GM18519 (cell line): Measurements from ENCODE around the gene NBDY.

Experiments
- ATAC-seq: cut with Tn5 transposase; IDR thresholded peaks from one replicate; pipeline ENCODE4 v1.9.1; 2021; ENCODE audit warnings: mild to moderate bottlenecking, moderate library complexity; ENCODE audit not compliant: unreplicated experiment, low FRiP score

Gene NBDY

DNA sequence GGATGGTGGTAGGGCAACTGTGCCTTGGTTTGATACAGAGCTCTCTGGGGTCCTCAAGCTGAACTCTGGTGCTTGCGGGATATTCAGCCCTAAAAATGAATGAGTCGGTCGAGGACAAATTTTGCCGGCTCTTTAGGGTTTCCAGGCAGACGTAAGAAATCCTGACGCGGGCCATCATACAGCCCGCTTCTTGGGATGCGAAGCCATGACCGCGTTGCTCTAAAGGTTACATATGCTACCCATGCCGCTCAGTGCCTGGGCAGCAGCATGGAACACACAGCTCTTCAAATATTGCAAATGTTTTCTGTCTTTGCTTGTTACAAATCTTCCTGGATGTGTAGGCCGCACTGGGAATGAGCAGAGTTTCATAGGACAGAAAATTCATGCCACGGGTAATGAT, 55.6 kb downstream of the NBDY start:
- no peak for ATAC-seq

DNA sequence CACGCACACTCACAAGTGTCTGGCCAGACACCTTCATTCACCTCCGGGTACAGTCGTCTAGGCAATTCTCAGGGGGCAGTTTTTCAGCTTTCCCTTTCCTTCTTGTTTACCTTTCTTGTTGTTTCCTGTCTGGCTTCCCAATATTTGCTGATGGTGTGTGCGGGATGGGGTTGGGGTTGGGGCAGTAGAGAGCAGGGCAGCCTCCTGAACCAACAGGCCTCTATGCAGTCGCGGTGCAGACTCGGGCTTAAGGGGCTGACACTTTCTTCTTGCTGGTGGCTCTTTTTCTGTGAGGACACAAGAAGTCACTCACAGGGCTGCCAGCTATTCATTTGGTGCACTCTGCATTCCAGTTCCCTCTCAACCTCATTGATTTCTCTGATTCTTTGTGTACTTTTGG, 56.4 kb downstream of the NBDY start:
- no peak for ATAC-seq

DNA sequence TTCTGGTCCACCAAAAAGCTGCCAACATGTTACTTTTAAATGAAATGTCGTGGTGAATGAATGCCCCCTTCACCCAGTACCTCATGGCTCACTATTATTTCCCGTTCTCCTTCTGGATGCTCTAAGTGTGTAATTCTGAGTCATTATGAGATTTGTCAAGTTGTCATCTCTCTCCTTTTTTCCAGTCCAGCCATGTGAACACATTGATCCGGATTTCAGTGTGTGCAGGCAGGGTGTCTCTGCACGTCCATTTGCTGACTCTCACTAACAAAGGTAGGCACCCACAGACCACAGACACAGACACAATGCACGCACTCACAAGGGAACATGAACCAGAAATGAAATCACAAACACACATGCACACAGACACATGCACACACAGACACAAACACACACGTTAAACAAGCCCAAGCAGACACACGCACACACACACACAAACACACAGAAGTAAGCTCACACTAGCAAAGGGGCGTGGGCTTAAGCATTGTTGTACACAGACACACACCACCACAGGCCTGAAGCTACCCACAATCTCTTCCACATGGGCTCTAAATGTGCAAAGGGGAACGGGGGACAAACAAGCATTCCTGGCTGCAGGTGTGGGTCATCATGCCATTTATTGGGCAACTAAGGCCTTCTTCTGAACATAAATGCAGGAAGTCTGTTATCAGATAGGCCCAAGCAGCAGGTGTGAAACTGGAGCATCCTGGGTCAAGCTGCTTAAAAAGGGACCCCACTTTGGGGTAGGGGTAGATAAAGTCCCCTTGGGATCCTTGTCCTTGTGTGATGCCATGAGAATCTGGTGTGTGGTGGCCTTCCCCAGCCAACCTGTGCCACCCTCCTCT, 58.1 kb downstream of the NBDY start:
- no peak for ATAC-seq

GRCh38 chrX:56787734-56788152, 58.7 kb downstream of the NBDY start:
- ATAC-seq = no peak

DNA sequence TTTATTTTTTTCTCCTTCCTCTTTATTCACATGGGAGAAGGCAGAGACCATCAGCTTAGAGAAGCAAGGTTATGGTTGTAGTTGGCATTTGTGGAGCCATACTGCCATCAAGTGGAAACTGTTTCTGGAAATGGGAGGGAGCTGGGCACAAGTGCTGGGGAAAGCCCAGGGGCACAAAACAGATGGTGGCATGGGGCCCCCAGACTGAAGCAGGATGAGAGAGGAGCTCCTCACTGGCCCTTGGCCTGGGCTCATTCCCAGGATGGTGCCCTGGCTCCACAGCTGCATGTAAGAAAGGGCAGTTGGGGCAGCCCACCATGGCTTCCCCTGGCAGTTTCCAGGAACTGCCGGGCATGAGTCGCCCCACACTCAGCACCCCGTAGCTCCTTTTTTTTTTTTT, 59.2 kb downstream of the NBDY start:
- ATAC-seq = no peak

DNA sequence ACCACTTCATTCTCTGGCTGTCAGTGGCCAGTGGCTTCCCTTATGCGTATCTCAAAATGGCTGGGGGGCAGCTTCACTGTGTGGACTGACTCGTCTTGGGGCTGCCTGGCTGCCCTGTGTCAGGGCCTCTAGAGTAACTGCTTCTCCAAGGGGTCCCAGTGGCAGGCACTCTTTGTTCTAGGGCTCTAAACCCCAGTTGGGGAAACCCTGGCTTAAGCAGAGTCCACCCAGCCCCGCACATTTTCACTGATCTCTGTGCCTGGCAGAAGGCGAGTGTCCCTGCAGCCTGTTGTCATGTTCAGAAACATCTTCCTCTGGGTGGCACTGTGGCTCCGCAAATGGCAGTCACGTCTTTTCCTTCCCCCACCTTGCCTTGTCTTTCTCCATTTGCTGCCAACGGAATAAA, 59.7 kb downstream of the NBDY start:
- no peak for ATAC-seq

DNA sequence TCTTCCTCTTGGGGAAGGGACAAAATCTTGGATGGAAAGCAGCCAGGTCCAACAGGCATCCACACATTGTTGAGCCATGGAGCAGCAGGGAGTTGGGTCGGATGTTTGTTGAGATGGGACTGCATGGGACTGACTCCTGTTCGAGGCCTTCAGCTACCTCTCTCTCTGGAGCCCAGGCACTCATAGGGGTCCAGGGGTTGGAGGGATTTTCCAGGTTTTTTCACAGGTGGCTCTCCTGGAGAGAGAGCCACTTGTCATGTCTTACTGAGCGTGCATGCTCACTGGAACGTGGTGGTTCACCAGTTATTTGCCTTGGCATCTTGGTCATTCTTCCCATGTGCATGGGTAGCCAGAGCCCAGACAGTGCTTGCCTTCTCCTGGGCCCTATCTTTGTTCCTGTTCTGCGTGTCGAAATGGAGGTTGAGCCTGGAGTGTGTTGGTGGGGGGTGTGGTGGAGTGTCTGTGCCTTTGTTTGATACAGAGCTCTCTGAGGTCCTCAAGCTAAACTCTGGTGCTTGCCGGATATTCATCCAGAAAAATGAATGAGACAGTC, 60.6 kb downstream of the NBDY start:
- no peak for ATAC-seq

DNA sequence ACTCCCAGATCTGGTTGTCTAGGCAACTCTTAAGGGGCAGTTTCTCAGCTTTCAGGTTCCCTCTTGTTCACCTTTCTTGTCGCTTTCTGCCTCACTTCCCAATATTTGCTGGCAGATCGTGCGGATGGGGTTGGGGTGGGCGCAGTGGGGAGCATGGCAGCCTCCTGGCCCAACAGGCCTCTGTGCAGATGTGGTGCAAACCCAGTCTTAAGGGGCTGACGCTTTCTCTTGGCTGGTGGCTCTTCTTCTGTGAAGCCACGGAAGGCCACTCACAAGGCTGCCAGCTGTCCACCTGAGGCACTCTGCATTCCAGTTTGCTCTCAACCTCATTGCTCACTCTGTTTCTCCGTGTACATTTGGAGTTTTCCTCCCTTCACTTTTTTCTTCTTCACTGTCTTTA, 61.7 kb downstream of the NBDY start:
- no peak for ATAC-seq

GRCh38 chrX:56791456-56791855, 62.4 kb downstream of the NBDY start:
- ATAC-seq = no peak

- ATAC-seq = no peak
These were observed 63.4 kb downstream of the NBDY start for GRCh38 chrX:56792270-56793111.

- no peak for ATAC-seq
These were observed 64.0 kb downstream of the NBDY start for GRCh38 chrX:56793112-56793430.

DNA sequence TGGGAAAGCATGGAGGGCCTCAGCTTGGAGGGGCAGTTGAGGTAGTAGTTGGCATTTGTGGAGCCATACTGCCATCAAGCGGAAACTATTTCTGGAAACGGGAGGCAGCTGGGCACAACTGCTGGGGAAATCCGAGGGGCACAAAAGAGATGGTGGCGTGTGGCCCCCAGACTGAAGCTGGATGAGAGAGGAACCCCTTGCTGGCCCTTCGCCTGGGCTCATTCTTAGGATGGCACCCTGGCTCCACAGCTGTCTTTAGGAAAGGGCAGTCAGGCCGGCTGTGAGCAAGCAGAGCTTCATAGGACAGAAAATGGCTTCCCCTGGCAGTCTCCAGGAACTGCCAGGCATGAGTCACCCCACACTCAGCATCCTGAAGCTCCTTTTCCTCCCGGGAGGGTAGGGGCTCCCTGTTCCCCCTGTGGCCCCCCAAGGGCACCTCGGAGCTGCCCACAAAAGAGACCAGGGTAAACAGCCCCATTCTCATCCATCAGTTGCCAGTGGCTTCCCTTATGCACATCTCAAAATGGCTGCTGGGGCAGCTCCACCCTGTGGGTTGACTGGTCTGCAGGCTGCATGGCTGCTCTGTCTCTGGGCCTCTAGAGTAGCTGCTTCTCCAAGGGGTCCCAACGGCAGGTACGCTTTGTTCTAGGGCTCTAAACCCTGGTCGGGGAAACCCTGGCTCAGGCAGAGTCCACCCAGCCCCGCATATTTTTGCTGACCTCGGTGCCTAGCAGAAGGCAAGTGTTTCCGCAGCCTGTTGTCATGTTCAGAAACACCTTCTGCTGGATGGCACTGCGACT, 64.7 kb downstream of the NBDY start:
- no peak for ATAC-seq

DNA sequence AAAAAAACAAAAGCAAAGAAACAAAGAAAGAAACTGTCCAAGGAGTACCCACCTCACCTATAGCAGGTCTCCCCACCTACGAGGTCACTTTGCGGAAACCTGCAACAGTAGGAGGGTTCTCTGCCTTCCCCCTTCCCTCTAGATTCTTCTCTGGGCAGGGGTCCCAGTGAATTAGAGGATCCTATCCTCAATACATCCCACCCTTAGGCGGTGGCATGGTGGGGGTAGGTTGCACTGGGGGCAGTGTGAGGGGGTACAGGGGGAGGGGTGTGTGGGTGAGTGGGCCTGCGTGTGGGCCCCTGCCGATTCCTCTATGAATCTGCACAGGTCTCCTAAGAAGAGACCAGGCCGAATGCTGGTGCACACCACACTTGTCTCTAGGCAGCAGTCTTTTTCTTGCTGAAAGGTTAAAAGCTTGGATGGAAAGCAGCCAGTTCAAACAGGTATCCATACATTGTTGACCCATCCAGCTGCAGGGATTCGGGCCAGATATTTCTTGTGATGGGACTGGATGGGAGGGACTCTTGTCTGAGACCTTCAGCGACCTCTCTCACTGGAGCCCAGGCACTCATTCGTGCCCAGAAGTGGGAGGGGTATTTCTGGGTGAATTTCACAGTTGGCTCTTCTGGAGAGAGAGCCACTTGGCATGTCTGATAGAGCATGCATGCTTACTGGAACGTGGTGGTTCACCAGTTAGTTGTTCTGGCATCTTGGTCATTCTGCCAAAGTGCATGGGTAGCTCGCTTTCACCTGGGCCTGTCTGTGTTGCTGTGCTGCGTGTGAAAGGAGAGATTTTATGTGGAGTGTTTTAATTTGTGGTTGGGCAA, 65.6 kb downstream of the NBDY start:
- ATAC-seq = no peak

DNA sequence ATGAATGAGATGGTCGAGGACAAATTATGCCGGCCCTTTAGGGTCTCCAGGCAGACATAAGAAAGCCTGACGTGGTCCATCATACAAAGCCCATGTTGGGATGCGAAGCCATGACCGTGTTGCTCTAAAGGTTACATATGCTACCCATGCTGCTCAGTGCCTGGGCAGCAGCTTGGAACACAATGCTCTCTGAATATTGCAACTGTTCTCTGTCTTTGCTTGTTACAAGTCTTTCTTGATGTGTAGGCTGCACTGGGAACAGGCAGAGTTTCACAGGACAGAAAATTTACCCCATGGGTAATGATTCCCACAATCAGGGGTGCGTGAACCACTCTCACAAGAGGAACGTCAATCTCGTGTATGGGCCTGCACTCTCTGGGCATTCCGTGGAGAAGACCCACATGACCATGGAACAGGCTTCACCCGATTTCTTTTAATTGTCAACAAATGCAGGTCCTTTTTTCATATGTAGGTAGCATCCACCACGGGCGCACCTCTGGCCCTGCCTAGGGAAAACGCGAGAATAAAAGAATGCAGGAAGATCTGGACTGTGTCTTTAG, 66.3 kb downstream of the NBDY start:
- ATAC-seq = no peak

GRCh38 chrX:56796641-56797395, 67.8 kb downstream of the NBDY start:
- ATAC-seq = no peak

- no peak for ATAC-seq
These were observed 68.7 kb downstream of the NBDY start for GRCh38 chrX:56797574-56798338.

GRCh38 chrX:56798339-56798711, 69.3 kb downstream of the NBDY start:
- ATAC-seq = no peak
